Measurements from ENCODE around the gene SLIT1.

Gene SLIT1

GRCh38 chr10:97107551-97107950, 78.2 kb downstream of the SLIT1 start:
- no peak overlapping the region for H3K27ac ChIP-seq (ENCODE audit: insufficient read depth, low read length, poor library complexity, severe bottlenecking)
- H3K36me3 ChIP-seq (ENCODE audit: control insufficient read depth, insufficient read depth, low read length) = no peaks in the 10 kb centered on the region
- no peaks in the 10 kb centered on the region for H3K27me3 ChIP-seq (replicated peaks; ENCODE audit: control insufficient read depth, insufficient read depth, low read length, poor library complexity, severe bottlenecking)
- no peak overlapping the region for H3K4me3 ChIP-seq (ENCODE audit: insufficient read depth, low read depth, low read length, poor library complexity, severe bottlenecking)
- H3K9me3 ChIP-seq (ENCODE audit: control insufficient read depth, low read length) = no peaks in the 10 kb centered on the region
- no peaks in the 10 kb centered on the region for H3K4me1 ChIP-seq (ENCODE audit: control insufficient read depth, insufficient read depth, low read length, poor library complexity, severe bottlenecking)
- no peak for DNase-seq

- Histone ChIP-seq H3K4me3 (ENCODE audit: insufficient read depth, low read depth, low read length, poor library complexity, severe bottlenecking) (no peak overlapping the region), H3K27me3 (replicated peaks; ENCODE audit: control insufficient read depth, insufficient read depth, low read length, poor library complexity, severe bottlenecking) (no peaks in the 10 kb centered on the region), H3K27ac (ENCODE audit: insufficient read depth, low read length, poor library complexity, severe bottlenecking) (no peak overlapping the region), H3K36me3 (ENCODE audit: control insufficient read depth, insufficient read depth, low read length) (no peaks in the 10 kb centered on the region), H3K9me3 (ENCODE audit: control insufficient read depth, low read length) (no peaks in the 10 kb centered on the region), H3K4me1 (ENCODE audit: control insufficient read depth, insufficient read depth, low read length, poor library complexity, severe bottlenecking) (no peaks in the 10 kb centered on the region)
- DNase-seq = no peak
These were observed 79.6 kb downstream of the SLIT1 start for GRCh38 chr10:97106207-97106606.

GRCh38 chr10:97105303-97105702, 80.5 kb downstream of the SLIT1 start:
- Histone ChIP-seq H3K4me1 (ENCODE audit: control insufficient read depth, insufficient read depth, low read length, poor library complexity, severe bottlenecking) (no peaks in the 10 kb centered on the region), H3K4me3 (ENCODE audit: insufficient read depth, low read depth, low read length, poor library complexity, severe bottlenecking) (no peak overlapping the region), H3K36me3 (ENCODE audit: control insufficient read depth, insufficient read depth, low read length) (no peaks in the 10 kb centered on the region), H3K27ac (ENCODE audit: insufficient read depth, low read length, poor library complexity, severe bottlenecking) (no peak overlapping the region), H3K27me3 (replicated peaks; ENCODE audit: control insufficient read depth, insufficient read depth, low read length, poor library complexity, severe bottlenecking) (no peaks in the 10 kb centered on the region), H3K9me3 (ENCODE audit: control insufficient read depth, low read length) (no peaks in the 10 kb centered on the region)
- DNase-seq = no peak

GRCh38 chr10:97103316-97104080, 82.3 kb downstream of the SLIT1 start:
- H3K4me3 ChIP-seq (ENCODE audit: insufficient read depth, low read depth, low read length, poor library complexity, severe bottlenecking) = no peak overlapping the region
- no peaks in the 10 kb centered on the region for H3K36me3 ChIP-seq (ENCODE audit: control insufficient read depth, insufficient read depth, low read length)
- H3K27ac ChIP-seq (ENCODE audit: insufficient read depth, low read length, poor library complexity, severe bottlenecking) = no peak overlapping the region
- no peaks in the 10 kb centered on the region for H3K4me1 ChIP-seq (ENCODE audit: control insufficient read depth, insufficient read depth, low read length, poor library complexity, severe bottlenecking)
- no peaks in the 10 kb centered on the region for H3K9me3 ChIP-seq (ENCODE audit: control insufficient read depth, low read length)
- DNase-seq = no peak
- H3K27me3 ChIP-seq (replicated peaks; ENCODE audit: control insufficient read depth, insufficient read depth, low read length, poor library complexity, severe bottlenecking) = no peaks in the 10 kb centered on the region

- Histone ChIP-seq H3K27ac (ENCODE audit: insufficient read depth, low read length, poor library complexity, severe bottlenecking) (no peak overlapping the region), H3K9me3 (ENCODE audit: control insufficient read depth, low read length) (no peaks in the 10 kb centered on the region), H3K4me1 (ENCODE audit: control insufficient read depth, insufficient read depth, low read length, poor library complexity, severe bottlenecking) (no peaks in the 10 kb centered on the region), H3K4me3 (ENCODE audit: insufficient read depth, low read depth, low read length, poor library complexity, severe bottlenecking) (no peak overlapping the region), H3K36me3 (ENCODE audit: control insufficient read depth, insufficient read depth, low read length) (no peaks in the 10 kb centered on the region), H3K27me3 (replicated peaks; ENCODE audit: control insufficient read depth, insufficient read depth, low read length, poor library complexity, severe bottlenecking) (peaks cover 4% of the 10 kb centered on the region)
- no peak for DNase-seq
These were observed 83.3 kb downstream of the SLIT1 start for GRCh38 chr10:97102441-97102840.

GRCh38 chr10:97101166-97101940, 84.4 kb downstream of the SLIT1 start:
- Histone ChIP-seq H3K27ac (ENCODE audit: insufficient read depth, low read length, poor library complexity, severe bottlenecking) (no peak overlapping the region), H3K9me3 (ENCODE audit: control insufficient read depth, low read length) (no peaks in the 10 kb centered on the region), H3K4me1 (ENCODE audit: control insufficient read depth, insufficient read depth, low read length, poor library complexity, severe bottlenecking) (no peaks in the 10 kb centered on the region), H3K4me3 (ENCODE audit: insufficient read depth, low read depth, low read length, poor library complexity, severe bottlenecking) (no peak overlapping the region), H3K27me3 (replicated peaks; ENCODE audit: control insufficient read depth, insufficient read depth, low read length, poor library complexity, severe bottlenecking) (peaks cover 4% of the 10 kb centered on the region), H3K36me3 (ENCODE audit: control insufficient read depth, insufficient read depth, low read length) (no peaks in the 10 kb centered on the region)
- no peak for DNase-seq

- Histone ChIP-seq H3K27me3 (replicated peaks; ENCODE audit: control insufficient read depth, insufficient read depth, low read length, poor library complexity, severe bottlenecking) (peaks cover 4% of the 10 kb centered on the region), H3K4me3 (ENCODE audit: insufficient read depth, low read depth, low read length, poor library complexity, severe bottlenecking) (no peak overlapping the region), H3K36me3 (ENCODE audit: control insufficient read depth, insufficient read depth, low read length) (no peaks in the 10 kb centered on the region), H3K27ac (ENCODE audit: insufficient read depth, low read length, poor library complexity, severe bottlenecking) (no peak overlapping the region), H3K4me1 (ENCODE audit: control insufficient read depth, insufficient read depth, low read length, poor library complexity, severe bottlenecking) (no peaks in the 10 kb centered on the region), H3K9me3 (ENCODE audit: control insufficient read depth, low read length) (no peaks in the 10 kb centered on the region)
- no peak for DNase-seq
These were observed 85.1 kb downstream of the SLIT1 start for GRCh38 chr10:97100657-97101056.

- DNase-seq = no peak
- no peak overlapping the region for H3K27ac ChIP-seq (ENCODE audit: insufficient read depth, low read length, poor library complexity, severe bottlenecking)
- H3K27me3 ChIP-seq (replicated peaks; ENCODE audit: control insufficient read depth, insufficient read depth, low read length, poor library complexity, severe bottlenecking) = peaks cover 4% of the 10 kb centered on the region
These were observed 85.9 kb downstream of the SLIT1 start for GRCh38 chr10:97099868-97100267.

GRCh38 chr10:97099089-97099488, 86.7 kb downstream of the SLIT1 start:
- Histone ChIP-seq H3K36me3 (ENCODE audit: control insufficient read depth, insufficient read depth, low read length) (no peaks in the 10 kb centered on the region), H3K4me1 (ENCODE audit: control insufficient read depth, insufficient read depth, low read length, poor library complexity, severe bottlenecking) (no peaks in the 10 kb centered on the region), H3K4me3 (ENCODE audit: insufficient read depth, low read depth, low read length, poor library complexity, severe bottlenecking) (no peak overlapping the region), H3K27ac (ENCODE audit: insufficient read depth, low read length, poor library complexity, severe bottlenecking) (no peak overlapping the region), H3K9me3 (ENCODE audit: control insufficient read depth, low read length) (no peaks in the 10 kb centered on the region), H3K27me3 (replicated peaks; ENCODE audit: control insufficient read depth, insufficient read depth, low read length, poor library complexity, severe bottlenecking) (peaks cover 4% of the 10 kb centered on the region)
- no peak for DNase-seq

More at GRCh38 chr10:97099868-97100267, 85.9 kb downstream of the SLIT1 start:
- Histone ChIP-seq H3K4me1 (ENCODE audit: control insufficient read depth, insufficient read depth, low read length, poor library complexity, severe bottlenecking) (no peaks in the 10 kb centered on the region), H3K9me3 (ENCODE audit: control insufficient read depth, low read length) (no peaks in the 10 kb centered on the region), H3K4me3 (ENCODE audit: insufficient read depth, low read depth, low read length, poor library complexity, severe bottlenecking) (no peak overlapping the region), H3K36me3 (ENCODE audit: control insufficient read depth, insufficient read depth, low read length) (no peaks in the 10 kb centered on the region)

- peaks cover 4% of the 10 kb centered on the region for H3K27me3 ChIP-seq (replicated peaks; ENCODE audit: control insufficient read depth, insufficient read depth, low read length, poor library complexity, severe bottlenecking)
These were observed 88.7 kb downstream of the SLIT1 start for GRCh38 chr10:97097084-97097433.

More at GRCh38 chr10:97097084-97097433, 88.7 kb downstream of the SLIT1 start:
- no peak for DNase-seq
- no peak overlapping the region for H3K27ac ChIP-seq (ENCODE audit: insufficient read depth, low read length, poor library complexity, severe bottlenecking)
- H3K4me1 ChIP-seq (ENCODE audit: control insufficient read depth, insufficient read depth, low read length, poor library complexity, severe bottlenecking) = no peaks in the 10 kb centered on the region
- no peak overlapping the region for H3K4me3 ChIP-seq (ENCODE audit: insufficient read depth, low read depth, low read length, poor library complexity, severe bottlenecking)
- H3K9me3 ChIP-seq (ENCODE audit: control insufficient read depth, low read length) = no peaks in the 10 kb centered on the region
- H3K36me3 ChIP-seq (ENCODE audit: control insufficient read depth, insufficient read depth, low read length) = no peaks in the 10 kb centered on the region

All from effector memory CD4-positive, alpha-beta T cell (primary cell).